OCI-LY1 (cell line): ENCODE data around the gene CMTM8.

Source experiments
- EZH2 ChIP-seq: fragments of 200-600 bp; sonication (generic), shearing (Covaris generic); IDR thresholded peaks from 2 replicates; pipeline ENCODE4 v1.8.0; 2017; ENCODE audit warnings: borderline replicate concordance, mixed run types, mild to moderate bottlenecking, antibody characterized with exemption, low read length, moderate library complexity, mixed read lengths
- TF ChIP-seq, protein P1 (sequence below): fragments of 200-600 bp; sonication (generic), shearing (Covaris generic); IDR thresholded peaks from 2 replicates; pipeline ENCODE4 v1.5.1; 2017; ENCODE audit warnings: mild to moderate bottlenecking, antibody characterized with exemption, low read length, moderate library complexity, mixed read lengths

DNA sequence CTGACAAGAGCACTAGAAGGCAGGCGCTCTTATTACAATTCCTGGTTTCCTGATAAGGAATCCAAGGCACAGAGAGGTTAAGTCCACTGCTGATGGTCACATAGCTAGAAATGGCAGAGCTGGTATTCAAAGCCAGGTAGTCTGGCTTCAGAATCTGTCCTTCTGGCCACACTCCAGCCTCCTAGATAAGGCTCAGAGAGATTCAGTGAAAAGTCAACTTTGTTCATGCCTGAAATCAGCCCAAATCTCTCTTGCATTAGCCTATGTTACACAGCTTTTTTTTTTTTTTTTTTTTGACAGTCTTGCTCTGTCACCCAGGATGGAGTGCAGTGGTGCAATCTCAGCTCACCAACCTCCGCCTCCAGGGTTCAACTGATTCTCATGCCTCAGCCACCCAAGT, 21.1 kb upstream of the CMTM8 start:
- TF ChIP-seq EZH2, result no peak
- TF ChIP-seq, protein P1, sequence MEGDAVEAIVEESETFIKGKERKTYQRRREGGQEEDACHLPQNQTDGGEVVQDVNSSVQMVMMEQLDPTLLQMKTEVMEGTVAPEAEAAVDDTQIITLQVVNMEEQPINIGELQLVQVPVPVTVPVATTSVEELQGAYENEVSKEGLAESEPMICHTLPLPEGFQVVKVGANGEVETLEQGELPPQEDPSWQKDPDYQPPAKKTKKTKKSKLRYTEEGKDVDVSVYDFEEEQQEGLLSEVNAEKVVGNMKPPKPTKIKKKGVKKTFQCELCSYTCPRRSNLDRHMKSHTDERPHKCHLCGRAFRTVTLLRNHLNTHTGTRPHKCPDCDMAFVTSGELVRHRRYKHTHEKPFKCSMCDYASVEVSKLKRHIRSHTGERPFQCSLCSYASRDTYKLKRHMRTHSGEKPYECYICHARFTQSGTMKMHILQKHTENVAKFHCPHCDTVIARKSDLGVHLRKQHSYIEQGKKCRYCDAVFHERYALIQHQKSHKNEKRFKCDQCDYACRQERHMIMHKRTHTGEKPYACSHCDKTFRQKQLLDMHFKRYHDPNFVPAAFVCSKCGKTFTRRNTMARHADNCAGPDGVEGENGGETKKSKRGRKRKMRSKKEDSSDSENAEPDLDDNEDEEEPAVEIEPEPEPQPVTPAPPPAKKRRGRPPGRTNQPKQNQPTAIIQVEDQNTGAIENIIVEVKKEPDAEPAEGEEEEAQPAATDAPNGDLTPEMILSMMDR, result no peak
